Measurements from ENCODE around the gene ARSG. TPM values are rescaled to one million over a fixed set of nuclear protein-coding genes. Genes with fewer than 3 reads are reported as not detected.
A peak's percentile ranks its signal among the peaks of the same experiment; 100 is the strongest.

Gene ARSG
- total and polyA plus RNA-seq, 2 experiments from 2014 or later: 1.7 to 5.1 TPM

DNA sequence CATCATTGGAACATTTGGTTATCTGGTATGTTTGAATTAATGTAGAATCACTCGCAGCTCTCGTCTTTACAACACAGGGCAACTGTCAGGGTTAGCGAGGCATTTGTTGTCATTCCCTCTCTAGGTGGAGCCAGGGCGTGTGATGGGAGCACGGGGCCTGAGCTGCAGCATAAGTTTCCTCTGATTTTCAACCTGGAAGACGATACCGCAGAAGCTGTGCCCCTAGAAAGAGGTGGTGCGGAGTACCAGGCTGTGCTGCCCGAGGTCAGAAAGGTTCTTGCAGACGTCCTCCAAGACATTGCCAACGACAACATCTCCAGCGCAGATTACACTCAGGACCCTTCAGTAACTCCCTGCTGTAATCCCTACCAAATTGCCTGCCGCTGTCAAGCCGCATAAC, 128.8 kb downstream of the ARSG start:
- H3K4me1 Mint-ChIP-seq: peaks cover 27% of the 10 kb centered on the region
- Histone ChIP-seq H3K4me3 (no peak overlapping the region), H3K4me2 (no peak overlapping the region), H2AFZ (no peak overlapping the region), H3K9me2 (ENCODE audit: insufficient read depth) (no peaks in the 10 kb centered on the region), H3K27ac (ENCODE audit: low read depth) (no peak overlapping the region), H3F3A (replicated peaks; ENCODE audit: low read depth) (no peaks in the 10 kb centered on the region), H4K20me1 (replicated peaks; ENCODE audit: insufficient read depth) (no peaks in the 10 kb centered on the region), H3K36me3 (ENCODE audit: insufficient read depth) (0 out of 2 replicates have a peak, but pooled peaks cover 4% of the 10 kb centered on the region), H3K4me1 (ENCODE audit: insufficient read depth) (peaks cover 28% of the 10 kb centered on the region), H3K27me3 (ENCODE audit: insufficient read depth) (no peaks in the 10 kb centered on the region), H3K79me2 (replicated peaks; ENCODE audit: insufficient read depth) (no peaks in the 10 kb centered on the region)
- TF ChIP-seq ZNF114 (CRISPR knock-in tag; IDR thresholded peaks at IDR 0.05): no peak
- TF ChIP-seq, protein P1, sequence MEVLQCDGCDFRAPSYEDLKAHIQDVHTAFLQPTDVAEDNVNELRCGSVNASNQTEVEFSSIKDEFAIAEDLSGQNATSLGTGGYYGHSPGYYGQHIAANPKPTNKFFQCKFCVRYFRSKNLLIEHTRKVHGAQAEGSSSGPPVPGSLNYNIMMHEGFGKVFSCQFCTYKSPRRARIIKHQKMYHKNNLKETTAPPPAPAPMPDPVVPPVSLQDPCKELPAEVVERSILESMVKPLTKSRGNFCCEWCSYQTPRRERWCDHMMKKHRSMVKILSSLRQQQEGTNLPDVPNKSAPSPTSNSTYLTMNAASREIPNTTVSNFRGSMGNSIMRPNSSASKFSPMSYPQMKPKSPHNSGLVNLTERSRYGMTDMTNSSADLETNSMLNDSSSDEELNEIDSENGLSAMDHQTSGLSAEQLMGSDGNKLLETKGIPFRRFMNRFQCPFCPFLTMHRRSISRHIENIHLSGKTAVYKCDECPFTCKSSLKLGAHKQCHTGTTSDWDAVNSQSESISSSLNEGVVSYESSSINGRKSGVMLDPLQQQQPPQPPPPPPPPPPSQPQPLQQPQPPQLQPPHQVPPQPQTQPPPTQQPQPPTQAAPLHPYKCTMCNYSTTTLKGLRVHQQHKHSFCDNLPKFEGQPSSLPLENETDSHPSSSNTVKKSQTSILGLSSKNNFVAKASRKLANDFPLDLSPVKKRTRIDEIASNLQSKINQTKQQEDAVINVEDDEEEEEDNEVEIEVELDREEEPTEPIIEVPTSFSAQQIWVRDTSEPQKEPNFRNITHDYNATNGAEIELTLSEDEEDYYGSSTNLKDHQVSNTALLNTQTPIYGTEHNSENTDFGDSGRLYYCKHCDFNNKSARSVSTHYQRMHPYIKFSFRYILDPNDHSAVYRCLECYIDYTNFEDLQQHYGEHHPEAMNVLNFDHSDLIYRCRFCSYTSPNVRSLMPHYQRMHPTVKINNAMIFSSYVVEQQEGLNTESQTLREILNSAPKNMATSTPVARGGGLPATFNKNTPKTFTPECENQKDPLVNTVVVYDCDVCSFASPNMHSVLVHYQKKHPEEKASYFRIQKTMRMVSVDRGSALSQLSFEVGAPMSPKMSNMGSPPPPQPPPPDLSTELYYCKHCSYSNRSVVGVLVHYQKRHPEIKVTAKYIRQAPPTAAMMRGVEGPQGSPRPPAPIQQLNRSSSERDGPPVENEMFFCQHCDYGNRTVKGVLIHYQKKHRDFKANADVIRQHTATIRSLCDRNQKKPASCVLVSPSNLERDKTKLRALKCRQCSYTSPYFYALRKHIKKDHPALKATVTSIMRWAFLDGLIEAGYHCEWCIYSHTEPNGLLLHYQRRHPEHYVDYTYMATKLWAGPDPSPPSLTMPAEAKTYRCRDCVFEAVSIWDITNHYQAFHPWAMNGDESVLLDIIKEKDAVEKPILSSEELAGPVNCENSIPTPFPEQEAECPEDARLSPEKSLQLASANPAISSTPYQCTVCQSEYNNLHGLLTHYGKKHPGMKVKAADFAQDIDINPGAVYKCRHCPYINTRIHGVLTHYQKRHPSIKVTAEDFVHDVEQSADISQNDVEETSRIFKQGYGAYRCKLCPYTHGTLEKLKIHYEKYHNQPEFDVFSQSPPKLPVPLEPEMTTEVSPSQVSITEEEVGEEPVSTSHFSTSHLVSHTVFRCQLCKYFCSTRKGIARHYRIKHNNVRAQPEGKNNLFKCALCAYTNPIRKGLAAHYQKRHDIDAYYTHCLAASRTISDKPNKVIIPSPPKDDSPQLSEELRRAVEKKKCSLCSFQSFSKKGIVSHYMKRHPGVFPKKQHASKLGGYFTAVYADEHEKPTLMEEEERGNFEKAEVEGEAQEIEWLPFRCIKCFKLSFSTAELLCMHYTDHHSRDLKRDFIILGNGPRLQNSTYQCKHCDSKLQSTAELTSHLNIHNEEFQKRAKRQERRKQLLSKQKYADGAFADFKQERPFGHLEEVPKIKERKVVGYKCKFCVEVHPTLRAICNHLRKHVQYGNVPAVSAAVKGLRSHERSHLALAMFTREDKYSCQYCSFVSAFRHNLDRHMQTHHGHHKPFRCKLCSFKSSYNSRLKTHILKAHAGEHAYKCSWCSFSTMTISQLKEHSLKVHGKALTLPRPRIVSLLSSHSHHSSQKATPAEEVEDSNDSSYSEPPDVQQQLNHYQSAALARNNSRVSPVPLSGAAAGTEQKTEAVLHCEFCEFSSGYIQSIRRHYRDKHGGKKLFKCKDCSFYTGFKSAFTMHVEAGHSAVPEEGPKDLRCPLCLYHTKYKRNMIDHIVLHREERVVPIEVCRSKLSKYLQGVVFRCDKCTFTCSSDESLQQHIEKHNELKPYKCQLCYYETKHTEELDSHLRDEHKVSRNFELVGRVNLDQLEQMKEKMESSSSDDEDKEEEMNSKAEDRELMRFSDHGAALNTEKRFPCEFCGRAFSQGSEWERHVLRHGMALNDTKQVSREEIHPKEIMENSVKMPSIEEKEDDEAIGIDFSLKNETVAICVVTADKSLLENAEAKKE (CRISPR knock-in tag; IDR thresholded peaks at IDR 0.05): no peak
- TF ChIP-seq EZH2 (IDR thresholded peaks at IDR 0.05; ENCODE audit: low read depth, unreplicated experiment): no peak
- no peak for TF ChIP-seq ETS1 (IDR thresholded peaks at IDR 0.05)
- TF ChIP-seq, protein P2, sequence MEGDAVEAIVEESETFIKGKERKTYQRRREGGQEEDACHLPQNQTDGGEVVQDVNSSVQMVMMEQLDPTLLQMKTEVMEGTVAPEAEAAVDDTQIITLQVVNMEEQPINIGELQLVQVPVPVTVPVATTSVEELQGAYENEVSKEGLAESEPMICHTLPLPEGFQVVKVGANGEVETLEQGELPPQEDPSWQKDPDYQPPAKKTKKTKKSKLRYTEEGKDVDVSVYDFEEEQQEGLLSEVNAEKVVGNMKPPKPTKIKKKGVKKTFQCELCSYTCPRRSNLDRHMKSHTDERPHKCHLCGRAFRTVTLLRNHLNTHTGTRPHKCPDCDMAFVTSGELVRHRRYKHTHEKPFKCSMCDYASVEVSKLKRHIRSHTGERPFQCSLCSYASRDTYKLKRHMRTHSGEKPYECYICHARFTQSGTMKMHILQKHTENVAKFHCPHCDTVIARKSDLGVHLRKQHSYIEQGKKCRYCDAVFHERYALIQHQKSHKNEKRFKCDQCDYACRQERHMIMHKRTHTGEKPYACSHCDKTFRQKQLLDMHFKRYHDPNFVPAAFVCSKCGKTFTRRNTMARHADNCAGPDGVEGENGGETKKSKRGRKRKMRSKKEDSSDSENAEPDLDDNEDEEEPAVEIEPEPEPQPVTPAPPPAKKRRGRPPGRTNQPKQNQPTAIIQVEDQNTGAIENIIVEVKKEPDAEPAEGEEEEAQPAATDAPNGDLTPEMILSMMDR (conservative IDR thresholded peaks at IDR 0.05; ENCODE audit: low read depth in 2 of 2): no peak
- TF ChIP-seq JUNB (IDR thresholded peaks at IDR 0.05; ENCODE audit: unreplicated experiment): no peak
- TF ChIP-seq STAT1 (IDR thresholded peaks at IDR 0.05; ENCODE audit: unreplicated experiment): no peak
- TF ChIP-seq ZNF331 (CRISPR knock-in tag; IDR thresholded peaks at IDR 0.05; ENCODE audit: low read depth): no peak
- TF ChIP-seq POLR2AphosphoS5 (IDR thresholded peaks at IDR 0.05; ENCODE audit: low read depth): no peak
- TF ChIP-seq NANOG (IDR thresholded peaks at IDR 0.05; ENCODE audit: borderline replicate concordance): no peak
- TF ChIP-seq EZH2phosphoT487 (IDR thresholded peaks at IDR 0.05; ENCODE audit: unreplicated experiment): no peak
- TF ChIP-seq, protein P3, sequence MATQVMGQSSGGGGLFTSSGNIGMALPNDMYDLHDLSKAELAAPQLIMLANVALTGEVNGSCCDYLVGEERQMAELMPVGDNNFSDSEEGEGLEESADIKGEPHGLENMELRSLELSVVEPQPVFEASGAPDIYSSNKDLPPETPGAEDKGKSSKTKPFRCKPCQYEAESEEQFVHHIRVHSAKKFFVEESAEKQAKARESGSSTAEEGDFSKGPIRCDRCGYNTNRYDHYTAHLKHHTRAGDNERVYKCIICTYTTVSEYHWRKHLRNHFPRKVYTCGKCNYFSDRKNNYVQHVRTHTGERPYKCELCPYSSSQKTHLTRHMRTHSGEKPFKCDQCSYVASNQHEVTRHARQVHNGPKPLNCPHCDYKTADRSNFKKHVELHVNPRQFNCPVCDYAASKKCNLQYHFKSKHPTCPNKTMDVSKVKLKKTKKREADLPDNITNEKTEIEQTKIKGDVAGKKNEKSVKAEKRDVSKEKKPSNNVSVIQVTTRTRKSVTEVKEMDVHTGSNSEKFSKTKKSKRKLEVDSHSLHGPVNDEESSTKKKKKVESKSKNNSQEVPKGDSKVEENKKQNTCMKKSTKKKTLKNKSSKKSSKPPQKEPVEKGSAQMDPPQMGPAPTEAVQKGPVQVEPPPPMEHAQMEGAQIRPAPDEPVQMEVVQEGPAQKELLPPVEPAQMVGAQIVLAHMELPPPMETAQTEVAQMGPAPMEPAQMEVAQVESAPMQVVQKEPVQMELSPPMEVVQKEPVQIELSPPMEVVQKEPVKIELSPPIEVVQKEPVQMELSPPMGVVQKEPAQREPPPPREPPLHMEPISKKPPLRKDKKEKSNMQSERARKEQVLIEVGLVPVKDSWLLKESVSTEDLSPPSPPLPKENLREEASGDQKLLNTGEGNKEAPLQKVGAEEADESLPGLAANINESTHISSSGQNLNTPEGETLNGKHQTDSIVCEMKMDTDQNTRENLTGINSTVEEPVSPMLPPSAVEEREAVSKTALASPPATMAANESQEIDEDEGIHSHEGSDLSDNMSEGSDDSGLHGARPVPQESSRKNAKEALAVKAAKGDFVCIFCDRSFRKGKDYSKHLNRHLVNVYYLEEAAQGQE (IDR thresholded peaks at IDR 0.05; ENCODE audit: unreplicated experiment): no peak
- TF ChIP-seq CREB1 (CRISPR knock-in tag; IDR thresholded peaks at IDR 0.05; ENCODE audit: low read depth): no peak
- H3K27ac Mint-ChIP-seq: peak overlapping the region; percentile 52; the same call in 1 of the 2 replicates
- H3K27me3 Mint-ChIP-seq (ENCODE audit: insufficient read depth, low read depth, poor library complexity): peaks cover 8% of the 10 kb centered on the region
- H3K4me3 Mint-ChIP-seq: no peak overlapping the region
- ATAC-seq (no peak), DNase-seq (ENCODE audit: low spot score) (no peak)
- H3K9me3 Mint-ChIP-seq: peaks cover 39% of the 10 kb centered on the region
- peaks cover 46% of the 10 kb centered on the region for H3K36me3 Mint-ChIP-seq (ENCODE audit: low read depth)
